Effector memory CD8-positive, alpha-beta T cell (primary cell): ENCODE measurements around the gene UBE2G2.
"Not testable (repeated sequence)": the region's sequence is repeated elsewhere in the genome, so short reads cannot be mapped to it uniquely, and the experiment has no call there.

Source experiments
- ATAC-seq: fragments of 150-1000 bp; cut with Tn5 transposase; replicated peaks from 2 replicates; pipeline ENCODE4 v1.10.0; 2021; ENCODE audit warnings: mild to moderate bottlenecking, moderate library complexity
- DNase-seq, 3 experiments: peaks; one replicate each; pipeline ENCODE4 v3.0.0; 2021
- H3K27ac Mint-ChIP-seq, 2 donors: one replicate each; pipeline ENCODE4 v1.8.0; 2022; ENCODE audit warnings: mild to moderate bottlenecking in 2 of 2, mixed read lengths in 2 of 2, moderate library complexity in 2 of 2
- H3K27me3 Mint-ChIP-seq, 2 donors: one replicate each; pipeline ENCODE4 v1.8.0; 2022; ENCODE audit warnings: mixed read lengths in 2 of 2
- H3K36me3 Mint-ChIP-seq: one replicate; pipeline ENCODE4 v1.8.0; 2022; ENCODE audit warnings: mild to moderate bottlenecking, moderate library complexity, mixed read lengths; ENCODE audit not compliant: insufficient read depth
- H3K4me1 Mint-ChIP-seq, 2 donors: one replicate each; pipeline ENCODE4 v1.8.0; 2022; ENCODE audit warnings: low read depth in 2 of 2, mixed read lengths in 2 of 2
- H3K4me3 Mint-ChIP-seq, 2 donors: one replicate each; pipeline ENCODE4 v1.8.0; 2022; ENCODE audit warnings: mild to moderate bottlenecking in 2 of 2, mixed read lengths in 2 of 2, moderate library complexity in 2 of 2
- H3K9me3 Mint-ChIP-seq, 2 donors: one replicate each; pipeline ENCODE4 v1.8.0; 2022; ENCODE audit warnings: mixed read lengths in 2 of 2

UBE2G2 gene

DNA sequence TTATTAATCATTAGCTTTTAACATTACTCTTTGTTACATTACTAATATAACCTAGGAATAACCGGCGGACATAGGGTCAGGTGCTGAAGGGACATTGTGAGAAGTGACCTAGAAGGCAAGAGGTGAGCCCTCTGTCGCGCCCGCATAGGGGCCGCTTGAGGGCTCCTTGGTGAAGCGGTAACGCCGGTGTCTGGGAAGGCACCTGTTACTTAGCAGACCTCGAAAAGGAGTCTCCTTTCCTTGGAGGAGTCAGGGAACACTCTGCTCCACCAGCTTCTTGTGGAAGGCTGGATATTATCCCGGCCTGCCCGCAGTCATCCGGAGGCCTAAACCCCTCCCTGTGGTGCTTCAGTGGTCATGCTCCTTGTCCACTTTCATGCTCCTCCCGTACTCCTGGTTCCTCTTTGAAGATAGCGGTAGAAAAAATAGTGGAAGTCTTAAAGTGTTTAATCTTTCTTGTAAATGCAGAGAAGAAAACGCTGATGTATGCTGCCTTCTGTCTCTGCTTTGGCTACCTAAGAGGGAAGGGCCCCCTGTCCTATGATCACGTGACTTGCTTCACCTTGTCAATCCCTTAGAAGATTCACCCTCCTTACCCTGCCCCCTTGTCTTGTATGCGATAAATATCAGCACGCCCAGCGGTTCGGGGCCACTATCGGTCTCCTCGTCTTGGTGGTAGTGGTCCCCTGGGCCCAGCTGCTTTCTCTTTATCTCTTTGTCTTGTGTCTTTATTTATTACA lies 31.1 kb upstream of the UBE2G2 start:
- not testable (repeated sequence) for ATAC-seq, H3K36me3 Mint-ChIP-seq, H3K27ac Mint-ChIP-seq, H3K4me1 Mint-ChIP-seq, H3K9me3 Mint-ChIP-seq, H3K4me3 Mint-ChIP-seq, H3K27me3 Mint-ChIP-seq, DNase-seq

DNA sequence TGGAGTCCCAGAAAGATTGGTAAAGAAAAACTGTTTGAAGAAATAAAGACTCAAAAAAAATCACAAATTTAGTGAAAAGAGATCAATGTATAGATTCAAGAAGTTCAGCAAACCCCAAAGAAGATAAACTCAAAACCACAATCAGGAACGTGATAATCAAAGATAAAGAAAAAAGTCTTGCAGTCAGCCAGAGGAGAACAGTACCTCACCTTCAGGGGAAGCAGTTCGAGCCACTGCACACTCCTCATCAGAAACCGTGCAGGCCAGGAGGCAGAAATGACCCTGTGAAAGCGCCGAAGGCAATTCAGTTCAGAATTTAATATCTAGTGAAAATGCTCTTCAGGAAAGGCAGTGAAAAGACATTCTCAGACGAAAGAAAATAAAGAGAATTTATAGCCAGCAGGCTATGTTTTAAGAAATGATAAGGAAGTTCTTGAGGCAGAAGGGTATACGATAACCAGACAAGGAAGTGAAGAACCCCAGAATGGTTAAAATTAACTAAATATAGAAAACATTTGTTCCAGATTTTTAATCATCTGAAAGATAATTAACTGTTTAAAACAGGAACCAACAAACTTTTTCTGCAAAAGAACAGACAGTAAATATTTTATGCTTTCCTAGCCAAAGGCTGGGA lies 29.7 kb upstream of the UBE2G2 start:
- ATAC-seq (no peak), DNase-seq (no peak)
- peak overlapping the region in 1 of 2 donors; percentile 38 for H3K27ac Mint-ChIP-seq
- H3K27me3 Mint-ChIP-seq: peaks cover 8% of the 10 kb centered on the region in 2 donors
- peaks cover 0 to 1% of the 10 kb centered on the region in 2 donors for H3K4me1 Mint-ChIP-seq
- peaks cover 3% of the 10 kb centered on the region for H3K36me3 Mint-ChIP-seq
- H3K9me3 Mint-ChIP-seq: peaks cover 0 to 16% of the 10 kb centered on the region in 2 donors
- no peak overlapping the region for H3K4me3 Mint-ChIP-seq

DNA sequence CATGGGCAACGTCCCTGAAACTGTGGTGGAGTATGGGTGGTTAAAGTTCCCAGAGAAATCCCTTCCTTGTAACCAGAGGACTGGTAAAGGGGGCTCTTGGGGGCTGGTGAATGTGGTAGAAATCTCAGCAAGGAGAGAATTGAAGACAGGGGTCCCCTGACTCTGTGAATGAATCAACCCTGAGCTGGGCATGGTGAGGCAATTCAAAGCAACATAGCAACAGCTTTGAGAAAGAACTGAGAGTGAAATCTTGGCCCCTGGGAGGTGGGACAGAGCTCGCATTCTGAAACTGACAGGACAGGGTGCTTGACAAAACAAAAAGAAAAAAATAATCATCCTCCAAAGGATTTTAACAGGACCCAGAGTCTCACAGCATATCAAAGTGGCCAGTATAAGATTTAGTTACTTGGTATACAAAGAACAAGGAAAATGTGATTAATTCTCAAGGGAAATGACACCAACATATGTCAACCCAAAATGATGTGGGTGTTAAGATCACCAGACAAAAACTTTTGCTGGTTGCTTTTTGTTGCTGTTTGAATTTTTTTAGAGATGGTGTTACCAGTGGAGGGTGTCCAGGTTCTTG lies 28.0 kb upstream of the UBE2G2 start:
- DNase-seq: no peak
- Mint-ChIP-seq H3K27me3 (peaks cover 8% of the 10 kb centered on the region in 2 donors), H3K4me3 (no peak overlapping the region), H3K36me3 (peaks cover 3% of the 10 kb centered on the region), H3K4me1 (peaks cover 0 to 1% of the 10 kb centered on the region in 2 donors), H3K9me3 (peaks cover 0 to 16% of the 10 kb centered on the region in 2 donors), H3K27ac (no peak overlapping the region)
- ATAC-seq: peak; percentile 21

DNA sequence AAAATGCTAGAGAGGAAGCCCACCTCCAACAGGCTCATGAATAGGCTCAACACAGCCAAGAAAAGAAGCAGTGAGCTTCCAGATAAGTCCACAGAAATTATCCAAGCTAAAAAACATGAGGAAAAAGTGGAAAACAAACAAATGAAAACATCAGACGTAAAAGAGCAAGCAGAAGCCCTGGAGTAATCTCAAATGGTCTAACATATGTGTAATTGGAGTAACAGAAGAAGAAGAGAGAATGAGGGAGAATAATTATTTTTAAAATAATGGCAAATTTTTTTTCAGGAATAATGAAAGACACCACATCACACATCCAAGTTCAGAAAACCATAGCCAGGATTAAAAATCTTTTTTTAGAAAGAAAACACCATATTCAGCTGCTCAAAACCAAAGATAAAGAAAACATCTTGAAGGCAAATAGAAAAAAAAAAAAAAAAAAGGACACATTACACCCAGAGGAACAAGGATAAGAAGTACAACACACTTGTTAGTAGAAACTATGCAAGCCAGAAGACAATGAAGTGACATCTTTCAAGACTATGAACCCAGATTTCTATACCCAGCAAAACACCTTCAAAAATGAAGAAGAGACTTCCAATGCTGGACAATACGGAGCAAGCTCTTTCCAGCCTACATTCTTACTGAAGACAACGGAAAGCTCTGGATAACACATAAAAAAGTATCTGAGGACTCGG lies 26.9 kb upstream of the UBE2G2 start:
- H3K4me3 Mint-ChIP-seq: no peak overlapping the region
- peaks cover 3 to 16% of the 10 kb centered on the region in 2 donors for H3K9me3 Mint-ChIP-seq
- peaks cover 8% of the 10 kb centered on the region in 2 donors for H3K27me3 Mint-ChIP-seq
- ATAC-seq (no peak), DNase-seq (no peak)
- no peak overlapping the region for H3K27ac Mint-ChIP-seq
- H3K4me1 Mint-ChIP-seq: peaks cover 0 to 1% of the 10 kb centered on the region in 2 donors
- H3K36me3 Mint-ChIP-seq: peaks cover 3% of the 10 kb centered on the region

DNA sequence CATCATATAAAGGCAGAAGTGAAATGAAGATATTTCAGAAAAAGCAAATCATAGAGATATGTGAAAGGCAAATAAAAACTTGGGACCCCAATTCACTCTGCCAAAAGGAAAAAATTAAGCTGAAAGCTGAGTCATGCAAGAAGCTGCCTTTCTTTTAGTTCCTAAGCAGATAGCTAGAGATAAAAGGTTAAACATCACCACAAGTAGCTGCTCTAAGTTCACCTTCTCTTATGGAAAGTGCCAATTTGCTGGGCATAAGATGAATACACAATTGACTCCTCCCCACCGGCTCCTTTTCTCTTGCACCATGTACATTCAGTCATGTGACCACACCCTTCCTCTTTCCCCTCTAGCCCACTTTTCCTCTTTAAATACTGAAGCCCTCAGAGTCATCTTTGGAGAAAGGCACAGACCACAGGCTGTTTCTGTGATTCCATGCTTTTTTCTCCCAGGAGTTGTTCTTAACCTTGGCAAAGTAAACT lies 21.6 kb upstream of the UBE2G2 start:
- peaks cover 3 to 19% of the 10 kb centered on the region in 2 donors for H3K9me3 Mint-ChIP-seq
- no peaks in the 10 kb centered on the region for H3K4me1 Mint-ChIP-seq
- H3K4me3 Mint-ChIP-seq: no peak overlapping the region
- DNase-seq: no peak
- ATAC-seq: no peak
- H3K36me3 Mint-ChIP-seq: peaks cover 3% of the 10 kb centered on the region
- no peak overlapping the region for H3K27ac Mint-ChIP-seq
- peaks cover 8% of the 10 kb centered on the region in 2 donors for H3K27me3 Mint-ChIP-seq

DNA sequence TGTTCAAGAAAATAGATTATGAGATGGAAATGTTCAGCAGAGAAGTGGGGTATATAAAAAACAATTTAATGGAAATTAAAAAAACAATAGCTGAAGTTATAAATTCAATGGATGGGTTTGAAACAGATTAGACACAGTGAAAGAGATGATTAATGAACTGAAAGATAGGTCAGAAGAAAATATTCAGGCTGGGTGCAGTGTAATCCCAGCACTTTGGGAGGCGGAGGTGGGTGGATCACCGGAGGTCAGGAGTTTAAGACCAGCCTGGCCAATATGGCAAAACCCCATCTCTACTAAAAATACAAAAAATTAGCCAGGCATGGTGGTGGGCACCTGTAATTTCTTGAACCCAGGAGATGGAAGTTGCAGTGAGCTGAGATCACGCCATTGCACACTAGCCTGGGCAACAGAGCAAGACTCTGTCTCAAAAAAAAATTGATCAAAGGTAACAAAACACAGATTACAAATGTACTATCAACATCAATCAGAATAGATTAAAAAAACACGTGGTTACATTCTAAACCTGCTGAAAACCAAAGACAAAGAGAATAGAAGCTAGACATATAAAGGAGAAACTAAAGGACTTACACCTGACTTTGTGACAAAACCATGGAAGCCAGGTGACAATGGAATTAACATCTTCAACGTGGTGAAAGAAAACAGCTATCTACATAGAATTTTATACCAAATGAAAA lies 21.0 kb upstream of the UBE2G2 start:
- Mint-ChIP-seq H3K4me1 (no peaks in the 10 kb centered on the region), H3K27ac (no peak overlapping the region), H3K36me3 (peaks cover 3% of the 10 kb centered on the region), H3K27me3 (peaks cover 7 to 8% of the 10 kb centered on the region in 2 donors), H3K4me3 (no peak overlapping the region), H3K9me3 (peaks cover 3 to 14% of the 10 kb centered on the region in 2 donors)
- ATAC-seq (no peak), DNase-seq (no peak)

DNA sequence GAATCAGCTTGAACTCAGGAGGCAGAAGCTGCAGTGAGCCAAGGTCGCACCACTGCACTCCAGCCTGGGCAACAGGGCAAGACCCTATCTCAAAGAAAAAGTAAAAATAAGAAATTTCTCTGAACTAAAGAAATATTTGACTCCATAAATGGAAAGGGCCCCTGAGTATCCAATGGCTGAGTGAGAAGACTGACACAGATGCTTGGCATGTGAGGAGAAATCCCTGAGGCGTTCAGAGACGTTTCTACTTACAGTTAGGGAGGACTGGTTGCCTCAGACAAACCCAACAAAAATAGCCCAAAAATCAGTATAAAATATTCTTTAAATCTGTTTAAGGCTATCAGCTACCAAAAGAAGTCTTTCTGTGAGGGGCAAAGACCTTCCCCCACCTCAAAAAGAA lies 19.2 kb upstream of the UBE2G2 start:
- Mint-ChIP-seq H3K36me3 (peaks cover 5% of the 10 kb centered on the region), H3K27ac (no peak overlapping the region), H3K9me3 (peaks cover 3 to 8% of the 10 kb centered on the region in 2 donors), H3K27me3 (no peaks in the 10 kb centered on the region), H3K4me3 (no peak overlapping the region), H3K4me1 (peaks cover 8 to 10% of the 10 kb centered on the region in 2 donors)
- ATAC-seq: no peak
- no peak for DNase-seq

DNA sequence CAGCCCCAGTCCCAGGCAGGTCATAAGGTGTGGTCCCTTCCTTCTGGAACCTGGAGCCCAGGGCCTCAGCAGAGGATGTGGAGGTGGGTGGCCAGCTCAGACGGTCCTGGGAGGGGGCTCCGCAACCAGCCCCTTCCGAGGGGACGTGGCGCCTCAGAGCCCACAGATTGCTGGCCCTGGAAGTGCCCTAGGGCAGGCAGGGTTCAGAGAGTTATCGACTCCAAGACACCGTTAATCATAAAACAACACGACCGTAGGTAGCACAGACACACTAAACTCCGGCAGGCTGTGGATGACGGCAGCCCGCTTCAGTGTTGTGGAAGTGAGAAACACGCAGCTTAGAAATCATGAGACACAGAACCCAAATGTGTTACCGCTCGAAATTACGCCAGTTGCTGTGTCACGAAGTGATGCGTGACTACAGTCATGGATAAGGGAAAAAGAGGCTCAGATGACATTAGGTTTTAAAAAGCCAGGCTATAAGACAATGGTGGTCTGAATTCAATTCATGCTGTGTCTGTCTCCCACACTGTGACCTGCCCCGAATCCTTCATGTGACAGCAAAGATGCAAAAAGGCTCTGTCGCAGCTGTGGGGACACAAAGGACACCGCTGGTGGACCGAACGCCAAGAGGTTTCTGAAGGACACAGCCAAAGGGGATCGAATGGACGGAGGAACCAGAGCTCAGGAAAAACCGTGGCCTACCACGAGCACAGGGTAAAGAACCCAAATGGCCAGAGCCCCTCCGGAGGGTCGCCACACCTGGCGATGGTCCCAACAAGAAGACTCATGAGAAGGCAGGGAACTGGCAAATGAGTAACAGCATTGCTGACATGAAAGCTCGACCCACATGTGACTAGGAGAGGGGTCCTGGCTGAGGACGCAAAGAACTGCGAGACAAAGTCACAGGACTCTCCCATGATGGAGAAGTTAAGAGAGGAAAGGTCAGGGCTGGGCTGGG lies 17.9 kb upstream of the UBE2G2 start:
- H3K27me3 Mint-ChIP-seq: no peaks in the 10 kb centered on the region
- H3K27ac Mint-ChIP-seq: peak overlapping the region in 1 of 2 donors; percentile 41
- peaks cover 5% of the 10 kb centered on the region for H3K36me3 Mint-ChIP-seq
- ATAC-seq (no peak), DNase-seq (no peak)
- peaks cover 10 to 12% of the 10 kb centered on the region in 2 donors for H3K4me1 Mint-ChIP-seq
- H3K9me3 Mint-ChIP-seq: peaks cover 3 to 8% of the 10 kb centered on the region in 2 donors
- H3K4me3 Mint-ChIP-seq: peak overlapping the region; percentile 33 to 53

DNA sequence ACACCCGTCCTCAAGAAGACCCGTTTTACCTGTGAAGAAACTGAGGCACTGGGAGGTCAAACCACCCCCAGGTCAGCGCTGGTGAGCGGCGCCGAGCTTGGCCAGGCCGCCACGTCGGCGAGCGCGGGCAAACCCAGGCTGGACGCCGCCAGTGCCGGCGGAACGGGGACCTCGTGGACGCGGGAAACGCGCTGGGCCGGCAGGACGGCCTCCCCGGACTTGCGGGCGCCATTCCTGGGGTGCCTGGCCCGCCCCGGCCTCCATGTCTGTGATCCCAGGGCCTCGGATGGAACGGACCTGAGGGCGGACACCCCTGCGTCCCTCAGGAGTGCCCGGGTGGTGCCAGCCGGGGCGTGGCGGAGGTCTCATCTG lies 17.0 kb upstream of the UBE2G2 start:
- Mint-ChIP-seq H3K27me3 (no peaks in the 10 kb centered on the region), H3K9me3 (peaks cover under 1 to 8% of the 10 kb centered on the region in 2 donors), H3K36me3 (peaks cover 5% of the 10 kb centered on the region), H3K4me1 (peaks cover 10 to 12% of the 10 kb centered on the region in 2 donors), H3K27ac (no peak overlapping the region), H3K4me3 (peak overlapping the region; percentile 33 to 84)
- DNase-seq: no peak
- no peak for ATAC-seq

DNA sequence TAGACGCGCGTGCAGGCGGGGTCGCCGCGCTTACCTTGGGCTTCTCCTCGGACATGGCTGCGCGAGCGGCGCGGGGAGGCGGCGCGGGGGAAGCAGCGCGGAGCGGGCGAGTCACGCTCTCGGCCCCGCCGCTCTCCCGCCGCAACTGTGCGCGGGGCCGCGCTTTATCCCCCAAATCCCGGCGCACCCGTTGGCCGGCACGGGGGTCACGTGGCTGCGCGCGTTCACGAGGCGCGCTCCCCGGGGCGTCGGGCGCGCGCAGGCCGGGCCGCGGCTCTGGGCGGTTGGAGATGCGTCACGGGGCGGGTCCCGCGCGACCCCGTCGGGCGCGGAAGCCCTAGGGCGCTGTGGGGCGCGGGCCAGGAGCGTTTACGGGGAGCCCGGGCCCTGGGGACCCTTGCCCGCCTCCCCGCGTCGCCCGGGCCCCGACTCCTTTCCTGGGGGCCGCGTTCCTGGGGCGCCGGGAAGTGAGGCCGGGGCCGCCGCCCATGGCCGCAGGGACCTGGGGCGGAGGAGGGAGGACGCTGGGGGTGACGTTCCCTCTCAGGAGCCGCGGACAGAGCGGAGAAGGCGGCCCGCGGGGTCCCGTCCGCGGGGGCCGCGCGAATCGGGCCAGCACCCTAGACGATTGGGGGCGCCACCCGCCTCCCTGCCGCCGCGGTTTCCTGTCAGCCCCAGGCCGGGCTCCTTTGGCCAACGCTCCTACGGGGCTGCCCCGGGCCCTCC lies 16.5 kb upstream of the UBE2G2 start, which contains the start of gene SUMO3:
TSS of gene SUMO3 (minus strand) at position 149 of the 726 bp plus-strand sequence. CDS start at position 55, 94 bp downstream.
- Mint-ChIP-seq H3K36me3 (peaks cover 9% of the 10 kb centered on the region), H3K27me3 (no peaks in the 10 kb centered on the region), H3K4me3 (peak within 1 kb of the TSS; percentile 77 to 84), H3K27ac (peak within 1 kb of the TSS in 1 of 2 donors; percentile 17), H3K4me1 (peaks cover 10 to 12% of the 10 kb centered on the region in 2 donors), H3K9me3 (peaks cover 0 to 8% of the 10 kb centered on the region in 2 donors)
- DNase-seq (peak; percentile 80 to 91 (median 89)), ATAC-seq (peak; percentile 75)

DNA sequence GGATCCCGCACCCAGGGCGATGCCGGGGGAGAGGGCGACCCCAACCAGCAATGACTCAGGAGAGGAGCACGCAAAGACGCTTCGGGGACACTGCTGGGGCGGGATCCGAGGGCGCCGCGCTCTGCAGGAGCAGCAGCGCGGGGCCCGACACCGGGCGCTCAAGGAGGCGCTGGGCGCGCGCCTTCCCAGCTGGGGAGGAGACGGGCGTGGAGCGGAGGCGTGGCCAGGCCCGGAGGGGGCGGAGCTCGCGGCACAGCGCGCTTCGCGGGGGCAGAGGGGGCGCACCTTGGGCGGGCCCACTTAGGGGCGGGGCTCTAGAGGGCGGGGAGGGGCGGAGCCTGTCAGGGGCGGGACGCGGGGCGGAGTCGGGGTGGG lies 15.9 kb upstream of the UBE2G2 start:
- H3K4me3 Mint-ChIP-seq: peak overlapping the region; percentile 77 to 84
- H3K27me3 Mint-ChIP-seq: no peaks in the 10 kb centered on the region
- H3K27ac Mint-ChIP-seq: no peak overlapping the region
- peaks cover 0 to 5% of the 10 kb centered on the region in 2 donors for H3K9me3 Mint-ChIP-seq
- peaks cover 10 to 12% of the 10 kb centered on the region in 2 donors for H3K4me1 Mint-ChIP-seq
- H3K36me3 Mint-ChIP-seq: peaks cover 10% of the 10 kb centered on the region
- DNase-seq (peak; percentile 87 to 91 (median 88)), ATAC-seq (peak; percentile 82)
